Ramos (cell line): ENCODE data around the gene ARSK.

Experiments used
- in situ Hi-C: fragments of 300-500 bp; cut with MboI; formaldehyde crosslinking; loops from one replicate; pipeline ENCODE4 v1.14.3; 2022; ENCODE audit warnings: low sequenced_read_pairs; ENCODE audit not compliant: unreplicated experiment

ARSK gene, protein sequence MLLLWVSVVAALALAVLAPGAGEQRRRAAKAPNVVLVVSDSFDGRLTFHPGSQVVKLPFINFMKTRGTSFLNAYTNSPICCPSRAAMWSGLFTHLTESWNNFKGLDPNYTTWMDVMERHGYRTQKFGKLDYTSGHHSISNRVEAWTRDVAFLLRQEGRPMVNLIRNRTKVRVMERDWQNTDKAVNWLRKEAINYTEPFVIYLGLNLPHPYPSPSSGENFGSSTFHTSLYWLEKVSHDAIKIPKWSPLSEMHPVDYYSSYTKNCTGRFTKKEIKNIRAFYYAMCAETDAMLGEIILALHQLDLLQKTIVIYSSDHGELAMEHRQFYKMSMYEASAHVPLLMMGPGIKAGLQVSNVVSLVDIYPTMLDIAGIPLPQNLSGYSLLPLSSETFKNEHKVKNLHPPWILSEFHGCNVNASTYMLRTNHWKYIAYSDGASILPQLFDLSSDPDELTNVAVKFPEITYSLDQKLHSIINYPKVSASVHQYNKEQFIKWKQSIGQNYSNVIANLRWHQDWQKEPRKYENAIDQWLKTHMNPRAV

GRCh38 chr5:95554647-95555548, at the start of gene ARSK, which contains the start of gene SKIC3:
TSS of gene ARSK (plus strand) at chr5:95555101. CDS start at chr5:95555279, 178 bp downstream.
TSS of gene SKIC3 (minus strand) at chr5:95554977. CDS start at chr5:95547150, 7,827 bp downstream.
- in situ Hi-C loops = no loop called here

GRCh38 chr5:95508550-95508949, 46.4 kb upstream of the ARSK start:
- in situ Hi-C loops = no loop called here

DNA sequence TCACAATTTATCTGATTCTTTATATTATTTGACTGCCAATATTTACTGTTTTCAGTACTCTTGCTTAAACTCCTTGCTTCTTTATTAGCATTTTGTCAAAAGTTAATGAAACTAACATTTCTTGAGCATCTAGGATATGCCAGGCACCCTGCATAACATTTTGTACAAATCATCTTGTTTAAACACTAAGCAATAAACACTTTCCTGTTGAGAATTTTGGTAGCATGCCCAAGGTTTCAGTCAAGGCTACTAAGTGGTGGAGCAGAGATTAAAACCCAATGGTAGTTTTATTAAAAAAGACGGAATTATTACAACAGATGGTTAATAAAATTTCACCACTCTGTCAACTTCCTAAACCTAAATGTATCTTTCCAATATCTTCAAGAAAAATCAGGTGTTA, 43.3 kb upstream of the ARSK start:
- in situ Hi-C loops = no loop called here

- in situ Hi-C loops = no loop called here
Measured at GRCh38 chr5:95518417-95518816, 36.5 kb upstream of the ARSK start.

DNA sequence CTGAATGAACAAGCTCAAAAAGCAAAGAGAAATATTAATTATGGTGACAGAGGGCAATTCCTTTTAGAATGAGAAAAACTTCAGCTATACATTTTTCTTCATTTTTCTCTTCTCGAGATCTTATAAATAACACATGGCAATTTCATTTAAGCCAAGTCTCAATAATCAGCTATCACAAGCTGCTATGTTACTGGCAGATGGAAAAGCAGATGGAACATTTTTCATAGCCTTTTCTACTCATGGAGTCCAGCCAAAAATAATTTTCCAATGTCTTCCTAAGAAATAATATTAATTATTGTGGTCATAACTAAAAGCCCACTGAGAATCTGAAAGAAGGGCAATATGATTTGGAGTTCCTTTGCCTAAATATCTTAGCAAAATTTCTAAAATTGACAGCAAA, 35.8 kb upstream of the ARSK start:
- in situ Hi-C loops = no loop called here

- in situ Hi-C loops = no loop called here
Measured at GRCh38 chr5:95519681-95520080, 35.2 kb upstream of the ARSK start.

DNA sequence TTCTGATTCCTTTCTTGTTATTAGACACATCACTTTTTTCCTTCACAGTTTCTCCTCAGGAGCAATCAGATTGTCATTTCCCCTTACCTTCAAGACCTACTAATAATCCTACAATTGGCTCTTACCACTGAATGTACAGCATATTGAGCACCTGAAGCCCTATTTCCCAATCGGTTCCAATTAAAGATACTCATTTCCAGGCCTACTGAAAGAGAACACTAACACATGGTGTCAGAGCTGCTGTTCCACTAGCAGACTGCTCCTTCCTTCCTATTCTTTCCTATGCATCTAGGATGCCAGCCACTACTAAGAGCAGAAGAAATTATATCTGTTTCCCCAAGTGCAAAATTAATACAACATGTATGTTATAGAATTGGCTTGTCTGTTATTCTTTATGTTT, 34.7 kb upstream of the ARSK start:
- in situ Hi-C loops = no loop called here

DNA sequence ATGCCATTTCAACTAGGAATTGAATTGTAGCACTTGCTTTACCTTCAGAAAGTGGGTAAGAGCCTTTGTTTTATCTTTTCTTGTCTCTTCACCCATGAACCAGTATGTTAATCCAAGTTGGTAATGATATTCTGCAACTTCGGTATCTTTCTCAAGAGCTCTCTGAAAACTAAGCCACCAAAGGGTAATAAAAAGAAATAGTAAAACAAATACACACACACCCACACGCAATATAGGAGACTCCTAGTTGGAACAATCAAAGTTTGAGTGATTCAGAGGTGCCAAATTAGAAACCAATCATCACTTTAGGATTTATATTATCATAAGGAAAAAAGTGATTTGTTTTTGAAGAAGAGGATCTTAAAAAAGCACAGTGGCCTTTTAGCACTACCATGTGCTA, 30.5 kb upstream of the ARSK start:
- in situ Hi-C loops = no loop called here

DNA sequence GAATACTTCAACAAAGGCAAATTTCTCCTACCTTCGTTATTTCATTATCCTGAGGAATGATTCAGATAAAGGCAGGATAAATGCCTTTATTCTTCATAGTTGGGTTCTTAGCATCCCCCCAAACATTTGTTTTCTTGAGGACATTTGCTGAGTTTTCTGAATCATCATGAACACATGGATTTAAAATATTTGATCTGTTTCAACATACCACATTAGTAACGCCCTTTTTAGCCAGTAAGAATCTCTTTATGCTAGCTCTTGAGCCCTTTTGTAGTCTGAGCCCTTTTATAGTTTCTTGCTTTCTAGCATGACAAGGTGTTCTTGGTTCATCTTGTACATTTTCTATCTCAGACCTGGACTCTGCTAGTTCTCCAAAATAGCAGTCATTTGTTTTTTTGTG, 28.0 kb upstream of the ARSK start:
- in situ Hi-C loops = no loop called here

- in situ Hi-C loops = no loop called here
Measured at GRCh38 chr5:95528565-95528964, 26.3 kb upstream of the ARSK start.

DNA sequence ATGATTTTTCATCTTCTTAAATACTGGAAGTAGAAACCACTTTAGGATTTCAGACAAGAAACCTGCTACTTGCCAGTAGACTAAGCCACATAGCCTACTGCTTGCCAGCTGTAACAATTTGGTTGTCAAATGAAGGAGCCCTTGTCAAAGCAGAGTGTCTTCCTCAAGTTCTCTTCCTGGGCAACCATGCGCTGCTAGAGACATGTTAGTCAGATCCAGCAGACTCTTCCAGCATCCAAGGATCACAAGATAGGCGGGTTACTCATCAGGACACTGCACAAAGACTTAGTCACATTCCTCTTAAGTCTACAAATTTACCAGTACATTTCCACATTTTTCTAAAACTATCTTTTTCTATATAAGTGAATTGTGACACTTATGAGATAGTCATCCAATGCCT, 24.5 kb upstream of the ARSK start:
- in situ Hi-C loops = no loop called here

DNA sequence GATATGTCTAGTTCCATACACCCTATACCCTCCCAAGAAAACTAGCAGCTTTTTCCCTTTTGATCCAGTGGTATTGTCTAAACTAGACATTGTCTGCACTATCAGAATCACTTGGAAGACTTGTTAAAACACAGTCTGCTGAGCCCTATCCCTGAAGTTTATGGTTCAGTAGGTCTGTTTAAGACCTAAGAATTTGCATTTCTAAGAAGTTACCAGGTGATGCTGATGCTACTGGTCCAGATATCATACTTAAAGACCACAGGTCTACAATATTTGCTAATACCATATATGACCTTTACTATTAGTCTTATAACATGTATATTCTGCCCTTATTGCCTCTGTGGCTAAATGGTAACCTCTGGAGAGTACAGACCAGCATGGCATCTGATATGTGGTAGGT, 23.4 kb upstream of the ARSK start:
- in situ Hi-C loops = no loop called here

- in situ Hi-C loops = no loop called here
Measured at GRCh38 chr5:95532415-95532814, 22.5 kb upstream of the ARSK start.

DNA sequence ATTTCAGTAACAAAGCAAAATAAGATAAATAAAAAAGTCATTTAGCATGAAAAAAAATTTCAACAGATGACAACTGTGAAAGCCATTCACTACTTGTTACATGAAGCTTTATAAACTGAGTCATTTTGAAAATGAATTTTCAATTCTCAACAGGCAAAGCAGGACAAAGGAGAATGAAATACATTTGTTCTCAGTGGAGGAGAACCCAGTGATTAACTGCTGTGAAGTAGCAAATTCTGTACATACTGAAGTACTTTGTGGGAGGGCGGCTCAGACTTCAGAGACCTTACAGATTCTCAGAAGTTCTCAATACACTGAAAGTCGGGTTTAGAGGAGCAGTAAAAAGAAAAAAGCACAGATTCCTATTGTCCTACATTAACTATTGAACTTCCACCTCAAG, 21.8 kb upstream of the ARSK start:
- in situ Hi-C loops = no loop called here

DNA sequence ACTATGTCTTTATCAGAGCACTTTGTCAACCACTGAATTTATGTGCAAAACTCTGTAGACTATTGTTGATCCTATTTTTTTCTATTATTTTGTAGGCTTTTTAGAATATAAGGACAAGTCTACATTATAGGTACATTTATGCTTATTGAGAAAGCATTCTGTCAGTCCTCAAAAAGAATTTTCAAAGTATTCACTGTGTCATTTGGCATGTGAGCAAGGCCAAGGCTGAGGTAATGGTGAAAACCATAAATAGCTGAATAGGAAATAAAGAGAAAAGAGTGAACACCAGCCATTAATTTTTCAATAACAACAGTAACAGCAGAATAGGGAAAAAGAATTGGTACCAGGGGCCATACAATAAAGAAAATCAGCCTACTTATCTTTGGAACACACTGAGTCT, 21.1 kb upstream of the ARSK start:
- in situ Hi-C loops = no loop called here

DNA sequence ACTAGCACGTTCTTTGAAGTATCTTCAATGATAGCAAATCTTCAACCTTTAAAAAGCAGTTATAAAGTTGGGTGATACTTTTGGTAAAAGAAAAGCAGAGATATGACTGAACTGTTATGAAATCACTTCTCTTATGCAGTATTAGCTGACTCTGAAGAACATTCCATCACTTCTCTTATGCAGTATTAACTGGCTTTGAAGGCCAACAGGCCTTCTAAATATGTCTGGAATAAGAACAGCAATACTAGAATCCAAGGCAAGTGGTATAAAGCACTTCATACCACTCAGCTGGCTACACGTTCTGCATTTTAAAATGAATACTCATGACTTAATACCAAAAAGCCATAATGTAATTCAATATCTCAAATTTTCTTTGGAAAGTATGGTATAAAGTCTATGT, 17.4 kb upstream of the ARSK start:
- in situ Hi-C loops = no loop called here

DNA sequence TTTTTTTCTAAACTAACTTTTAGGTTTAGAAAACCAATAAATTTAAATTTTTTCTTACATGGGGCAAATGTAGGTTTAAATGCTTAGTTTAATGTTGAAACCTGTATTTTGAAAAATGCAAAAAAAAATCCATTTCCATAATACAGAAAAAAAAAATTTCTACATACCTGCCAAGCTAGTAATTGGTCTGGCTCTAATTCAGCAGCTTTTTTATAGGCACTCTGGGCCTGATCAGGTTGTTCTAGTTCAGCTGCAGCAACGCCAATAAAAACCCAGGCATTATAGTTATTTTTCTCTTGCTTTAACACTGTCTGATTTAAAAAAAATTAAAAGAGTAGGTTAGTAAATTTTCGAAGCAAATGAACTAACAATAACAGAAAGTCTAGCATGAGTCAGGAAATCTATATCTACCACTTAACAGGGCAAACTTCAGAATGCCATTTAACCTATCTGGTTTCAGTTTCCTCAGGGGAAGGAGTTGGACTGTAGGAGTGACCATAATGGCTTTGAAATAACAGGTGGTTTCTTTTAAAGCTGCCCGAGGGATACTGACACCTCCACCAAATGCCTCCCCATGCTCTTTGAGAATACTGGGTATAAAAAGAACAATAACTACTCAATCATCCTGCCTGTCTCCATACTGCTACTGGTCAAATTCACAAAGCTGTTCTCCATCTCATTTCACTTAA, 11.7 kb upstream of the ARSK start:
- in situ Hi-C loops = no loop called here

DNA sequence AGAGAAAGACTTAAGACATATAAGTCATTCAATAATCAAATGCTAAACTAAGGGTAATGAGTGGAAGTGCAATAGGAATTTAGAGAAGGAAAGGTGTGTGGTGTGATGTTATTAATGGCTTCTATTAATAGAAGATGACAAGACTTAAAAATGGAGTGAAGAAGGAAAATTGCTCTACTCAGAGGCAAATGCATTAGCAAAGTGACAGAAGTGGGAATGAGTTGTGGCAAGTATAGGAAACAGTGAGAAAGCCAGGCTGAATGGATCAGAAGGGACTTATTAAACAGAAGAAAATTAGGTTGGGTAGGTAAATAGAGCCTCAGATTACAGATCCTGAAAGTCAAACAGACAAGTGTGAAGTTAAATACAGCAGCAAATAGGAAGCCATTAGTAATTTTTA, 5.9 kb upstream of the ARSK start:
- in situ Hi-C loops = no loop called here

DNA sequence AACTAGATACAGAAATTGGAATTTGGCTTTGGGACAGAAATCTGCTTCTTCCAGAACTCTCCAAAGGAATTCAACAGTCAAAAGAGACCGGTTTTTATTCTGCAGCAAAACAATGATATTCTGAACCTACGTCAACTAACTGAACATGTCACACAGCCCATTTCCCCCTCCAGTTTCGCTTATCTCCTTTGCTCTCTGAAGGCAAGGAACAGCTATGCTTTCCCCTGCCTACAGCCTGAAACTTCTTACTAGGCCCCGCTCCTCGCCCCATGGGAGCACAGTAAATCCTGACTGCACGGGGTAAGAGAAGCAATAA, 612 bp upstream of the ARSK start:
- in situ Hi-C loops = no loop called here

DNA sequence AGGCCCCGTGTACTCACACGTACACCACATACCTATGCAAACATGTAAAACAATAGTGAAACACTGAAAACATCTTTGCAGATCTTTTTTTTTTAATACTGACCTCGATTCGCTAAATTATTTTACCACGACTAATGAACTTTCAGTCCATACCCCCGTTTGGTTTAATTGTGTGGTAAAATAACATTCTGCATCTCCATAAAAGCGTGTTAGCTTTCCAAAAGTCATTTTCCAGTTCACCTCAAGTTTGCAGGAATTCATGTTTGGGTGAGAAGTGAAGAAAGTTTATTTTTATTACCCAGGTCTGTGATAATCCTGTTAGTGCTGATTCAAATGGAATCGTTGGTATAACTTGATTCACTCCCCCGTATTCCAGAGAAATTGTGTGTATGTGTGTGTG, 652 bp downstream of the ARSK start:
- in situ Hi-C loops = no loop called here

DNA sequence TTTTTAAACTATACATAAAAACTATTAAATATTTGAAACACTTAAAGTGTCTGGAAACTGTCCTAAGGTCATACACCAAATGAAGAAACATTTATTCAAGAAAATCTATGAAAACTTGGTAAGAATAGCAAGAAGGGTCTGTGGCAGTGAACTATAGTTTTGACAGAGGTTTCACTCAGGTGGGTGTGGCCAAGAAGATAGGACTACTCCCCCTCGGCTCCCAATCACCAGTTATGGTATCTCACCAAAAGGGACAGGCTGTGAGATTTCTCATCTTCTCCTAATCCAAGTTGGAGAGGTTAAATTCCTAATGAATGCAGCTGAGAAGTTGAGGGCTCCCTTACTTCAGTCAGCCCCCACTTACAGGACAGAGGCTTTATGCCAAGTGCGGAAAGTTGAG, 2.9 kb downstream of the ARSK start:
- in situ Hi-C loops = no loop called here
